ENCODE measurements around the gene C16orf92.

GRCh38 chr16:30067584-30067916, 44.6 kb downstream of the C16orf92 start:
- TF ChIP-seq OSR1 (CRISPR knock-in tag; IDR thresholded peaks at IDR 0.05) (no peak), ISL1 (CRISPR knock-in tag; IDR thresholded peaks at IDR 0.05) (no peak), ZC3H10 (CRISPR knock-in tag; IDR thresholded peaks at IDR 0.05) (no peak), PATZ1 (CRISPR knock-in tag; IDR thresholded peaks at IDR 0.05; ENCODE audit: borderline replicate concordance) (no peak)
